Nephron (organoid): ENCODE measurements around the gene YY2.

Source experiments
- H3K27ac Mint-ChIP-seq, 3 experiments: 2 replicates each; pipeline ENCODE4 v1.8.0; 2020; ENCODE audit warnings: mixed read lengths in 3 of 3, mild to moderate bottlenecking in 2 of 3, moderate library complexity in 1 of 3
- H3K27me3 Mint-ChIP-seq: 2 replicates; pipeline ENCODE4 v1.8.0; 2021; ENCODE audit warnings: low read depth, mild to moderate bottlenecking, moderate library complexity, mixed read lengths
- H3K36me3 Mint-ChIP-seq: 2 replicates; pipeline ENCODE4 v1.8.0; 2020; ENCODE audit warnings: low read depth, mixed read lengths
- H3K4me1 Mint-ChIP-seq: 2 replicates; pipeline ENCODE4 v1.8.0; 2020; ENCODE audit warnings: mixed read lengths
- H3K4me3 Mint-ChIP-seq, 3 experiments: 2 replicates each; pipeline ENCODE4 v1.8.0; 2020; ENCODE audit warnings: mild to moderate bottlenecking in 3 of 3, mixed read lengths in 3 of 3, moderate library complexity in 2 of 3
- H3K9me3 Mint-ChIP-seq: 2 replicates; pipeline ENCODE4 v1.8.0; 2020; ENCODE audit warnings: mixed read lengths
- CTCF ChIP-seq, 3 experiments: fragments of 200-600 bp; sonication (generic); IDR thresholded peaks; one replicate each; pipeline ENCODE4 v1.5.0; 2021; ENCODE audit warnings: antibody characterized with exemption in 3 of 3; ENCODE audit not compliant: unreplicated experiment in 3 of 3

YY2 gene

GRCh38 chrX:21843179-21843578 is 12.6 kb upstream of the YY2 start:
- no peak for TF ChIP-seq CTCF (IDR thresholded peaks at IDR 0.05; ENCODE audit: unreplicated experiment in 3 of 3)
- H3K27me3 Mint-ChIP-seq = no peaks in the 10 kb centered on the region
- peaks cover 34% of the 10 kb centered on the region for H3K4me1 Mint-ChIP-seq
- peak overlapping the region in 1 of 3 experiments; percentile 31 for H3K4me3 Mint-ChIP-seq
- H3K36me3 Mint-ChIP-seq = peaks cover 16% of the 10 kb centered on the region
- no peaks in the 10 kb centered on the region for H3K9me3 Mint-ChIP-seq
- peak overlapping the region; percentile 25 to 47 (median 36) for H3K27ac Mint-ChIP-seq

GRCh38 chrX:21845096-21845495 is 10.7 kb upstream of the YY2 start:
- no peak for TF ChIP-seq CTCF (IDR thresholded peaks at IDR 0.05; ENCODE audit: unreplicated experiment in 3 of 3)
- Mint-ChIP-seq H3K36me3 (peaks cover 16% of the 10 kb centered on the region), H3K27ac (no peak overlapping the region), H3K9me3 (no peaks in the 10 kb centered on the region), H3K4me3 (no peak overlapping the region), H3K4me1 (peaks cover 33% of the 10 kb centered on the region), H3K27me3 (no peaks in the 10 kb centered on the region)

- Mint-ChIP-seq H3K4me1 (peaks cover 30% of the 10 kb centered on the region), H3K36me3 (peaks cover 16% of the 10 kb centered on the region), H3K9me3 (no peaks in the 10 kb centered on the region), H3K4me3 (peak overlapping the region in 1 of 3 experiments; percentile 18), H3K27me3 (no peaks in the 10 kb centered on the region), H3K27ac (peak overlapping the region; percentile 43 to 65 (median 51))
- no peak for TF ChIP-seq CTCF (IDR thresholded peaks at IDR 0.05; ENCODE audit: unreplicated experiment in 3 of 3)
Measured at GRCh38 chrX:21847342-21847741, 8.4 kb upstream of the YY2 start.

GRCh38 chrX:21853578-21853977 is 2.2 kb upstream of the YY2 start:
- H3K4me3 Mint-ChIP-seq = no peak overlapping the region
- H3K36me3 Mint-ChIP-seq = peaks cover 39% of the 10 kb centered on the region
- no peaks in the 10 kb centered on the region for H3K9me3 Mint-ChIP-seq
- peaks cover 9% of the 10 kb centered on the region for H3K4me1 Mint-ChIP-seq
- TF ChIP-seq CTCF (IDR thresholded peaks at IDR 0.05; ENCODE audit: unreplicated experiment in 3 of 3) = no peak
- no peak overlapping the region for H3K27ac Mint-ChIP-seq
- H3K27me3 Mint-ChIP-seq = peaks cover 3% of the 10 kb centered on the region

GRCh38 chrX:21856504-21856903 is 717 bp downstream of the YY2 start:
- TF ChIP-seq CTCF (IDR thresholded peaks at IDR 0.05; ENCODE audit: unreplicated experiment in 3 of 3) = no peak
- H3K9me3 Mint-ChIP-seq = no peaks in the 10 kb centered on the region
- peaks cover 3% of the 10 kb centered on the region for H3K27me3 Mint-ChIP-seq
- H3K27ac Mint-ChIP-seq = no peak overlapping the region
- no peaks in the 10 kb centered on the region for H3K4me1 Mint-ChIP-seq
- H3K4me3 Mint-ChIP-seq = no peak overlapping the region
- H3K36me3 Mint-ChIP-seq = peaks cover 42% of the 10 kb centered on the region

- TF ChIP-seq CTCF (IDR thresholded peaks at IDR 0.05; ENCODE audit: unreplicated experiment in 3 of 3) = no peak
- H3K27me3 Mint-ChIP-seq = no peaks in the 10 kb centered on the region
- no peaks in the 10 kb centered on the region for H3K4me1 Mint-ChIP-seq
Measured at GRCh38 chrX:21863241-21863640, 7.5 kb downstream of the YY2 start.

More at GRCh38 chrX:21863241-21863640, 7.5 kb downstream of the YY2 start:
- Mint-ChIP-seq H3K9me3 (no peaks in the 10 kb centered on the region), H3K36me3 (peaks cover 9% of the 10 kb centered on the region), H3K27ac (no peak overlapping the region), H3K4me3 (no peak overlapping the region)
